GM23338 (cell line): Measurements from ENCODE around the gene KCNMA1.

Source experiments
- CREB1 ChIP-seq: fragments of 250-450 bp; sonication (Bioruptor Pico); IDR thresholded peaks from 2 replicates; pipeline ENCODE4 v1.5.0; 2020; ENCODE audit warnings: low read depth, mild to moderate bottlenecking, moderate library complexity
- EZH2 ChIP-seq: fragments of 200-600 bp; sonication (generic); IDR thresholded peaks from one replicate; pipeline ENCODE4 v1.8.0; 2017; ENCODE audit warnings: antibody characterized with exemption, mild to moderate bottlenecking, low read depth; ENCODE audit not compliant: unreplicated experiment
- EZH2phosphoT487 ChIP-seq: fragments of 200-600 bp; sonication (generic); IDR thresholded peaks from one replicate; pipeline ENCODE4 v1.8.1; 2018; ENCODE audit warnings: antibody characterized with exemption; ENCODE audit not compliant: unreplicated experiment
- JUNB ChIP-seq: IDR thresholded peaks from one replicate; pipeline ENCODE4 v1.6.1; 2016; ENCODE audit warnings: antibody characterized with exemption; ENCODE audit not compliant: unreplicated experiment
- NANOG ChIP-seq: IDR thresholded peaks from 2 replicates; pipeline ENCODE4 v1.6.1; 2016; ENCODE audit warnings: antibody characterized with exemption, borderline replicate concordance
- POLR2AphosphoS5 ChIP-seq: IDR thresholded peaks from 2 replicates; pipeline ENCODE4 v1.6.1; 2016; ENCODE audit warnings: antibody characterized with exemption, low read depth
- STAT1 ChIP-seq: IDR thresholded peaks from one replicate; pipeline ENCODE4 v1.6.1; 2016; ENCODE audit warnings: antibody characterized with exemption; ENCODE audit not compliant: unreplicated experiment
- ZNF331 ChIP-seq: fragments of 250-450 bp; sonication (Bioruptor Pico); IDR thresholded peaks from 2 replicates; pipeline ENCODE4 v1.5.0; 2020; ENCODE audit warnings: low read depth, mild to moderate bottlenecking, moderate library complexity
- TF ChIP-seq, protein P1 (sequence below), 2 experiments: fragments of 200-600 bp in 1 of 2; sonication (generic) in 1 of 2; conservative IDR thresholded peaks; 2 replicates each; pipeline versions ENCODE4 v1.5.1 to v1.6.1; 2016 to 2017; ENCODE audit warnings: antibody characterized with exemption in 2 of 2, low read depth in 2 of 2, mild to moderate bottlenecking in 2 of 2, moderate library complexity in 1 of 2
- TF ChIP-seq, protein P2 (sequence below): IDR thresholded peaks from one replicate; pipeline ENCODE4 v1.6.1; 2018; ENCODE audit warnings: antibody characterized with exemption; ENCODE audit not compliant: unreplicated experiment
- TF ChIP-seq, protein P3 (sequence below): fragments of 250-450 bp; sonication (Bioruptor Pico); IDR thresholded peaks from 2 replicates; pipeline ENCODE4 v1.5.0; 2020; ENCODE audit warnings: mild to moderate bottlenecking, moderate library complexity
- TF ChIP-seq, protein P4 (sequence below): IDR thresholded peaks from 2 replicates; pipeline ENCODE4 v1.6.1; 2016; ENCODE audit warnings: antibody characterized with exemption

DNA sequence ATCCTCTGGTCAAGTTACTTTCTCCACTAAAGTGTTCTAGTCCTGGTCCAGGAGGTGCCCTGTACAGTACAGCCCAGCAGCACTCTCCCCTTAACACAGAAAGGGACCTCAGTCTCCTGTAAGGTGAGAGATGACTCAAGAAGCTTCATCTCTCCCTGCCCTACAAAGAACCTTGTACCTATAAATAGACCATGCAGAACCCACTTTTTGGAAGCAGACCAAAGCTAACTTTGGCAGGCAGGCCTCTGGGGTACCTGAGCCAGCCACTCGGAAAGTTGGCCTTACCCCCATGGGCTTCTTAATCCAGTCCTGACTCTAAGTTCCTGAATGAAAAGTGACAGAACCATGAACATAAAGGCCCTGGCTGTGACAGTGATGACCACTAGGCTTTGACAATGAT, 454.8 kb downstream of the KCNMA1 start:
- TF ChIP-seq, protein P1, sequence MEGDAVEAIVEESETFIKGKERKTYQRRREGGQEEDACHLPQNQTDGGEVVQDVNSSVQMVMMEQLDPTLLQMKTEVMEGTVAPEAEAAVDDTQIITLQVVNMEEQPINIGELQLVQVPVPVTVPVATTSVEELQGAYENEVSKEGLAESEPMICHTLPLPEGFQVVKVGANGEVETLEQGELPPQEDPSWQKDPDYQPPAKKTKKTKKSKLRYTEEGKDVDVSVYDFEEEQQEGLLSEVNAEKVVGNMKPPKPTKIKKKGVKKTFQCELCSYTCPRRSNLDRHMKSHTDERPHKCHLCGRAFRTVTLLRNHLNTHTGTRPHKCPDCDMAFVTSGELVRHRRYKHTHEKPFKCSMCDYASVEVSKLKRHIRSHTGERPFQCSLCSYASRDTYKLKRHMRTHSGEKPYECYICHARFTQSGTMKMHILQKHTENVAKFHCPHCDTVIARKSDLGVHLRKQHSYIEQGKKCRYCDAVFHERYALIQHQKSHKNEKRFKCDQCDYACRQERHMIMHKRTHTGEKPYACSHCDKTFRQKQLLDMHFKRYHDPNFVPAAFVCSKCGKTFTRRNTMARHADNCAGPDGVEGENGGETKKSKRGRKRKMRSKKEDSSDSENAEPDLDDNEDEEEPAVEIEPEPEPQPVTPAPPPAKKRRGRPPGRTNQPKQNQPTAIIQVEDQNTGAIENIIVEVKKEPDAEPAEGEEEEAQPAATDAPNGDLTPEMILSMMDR (conservative IDR thresholded peaks at IDR 0.05; ENCODE audit: low read depth in 2 of 2) = no peak
- TF ChIP-seq EZH2phosphoT487 = no peak
- no peak for TF ChIP-seq ZNF331 (CRISPR knock-in tag)
- no peak for TF ChIP-seq EZH2
- TF ChIP-seq, protein P2, sequence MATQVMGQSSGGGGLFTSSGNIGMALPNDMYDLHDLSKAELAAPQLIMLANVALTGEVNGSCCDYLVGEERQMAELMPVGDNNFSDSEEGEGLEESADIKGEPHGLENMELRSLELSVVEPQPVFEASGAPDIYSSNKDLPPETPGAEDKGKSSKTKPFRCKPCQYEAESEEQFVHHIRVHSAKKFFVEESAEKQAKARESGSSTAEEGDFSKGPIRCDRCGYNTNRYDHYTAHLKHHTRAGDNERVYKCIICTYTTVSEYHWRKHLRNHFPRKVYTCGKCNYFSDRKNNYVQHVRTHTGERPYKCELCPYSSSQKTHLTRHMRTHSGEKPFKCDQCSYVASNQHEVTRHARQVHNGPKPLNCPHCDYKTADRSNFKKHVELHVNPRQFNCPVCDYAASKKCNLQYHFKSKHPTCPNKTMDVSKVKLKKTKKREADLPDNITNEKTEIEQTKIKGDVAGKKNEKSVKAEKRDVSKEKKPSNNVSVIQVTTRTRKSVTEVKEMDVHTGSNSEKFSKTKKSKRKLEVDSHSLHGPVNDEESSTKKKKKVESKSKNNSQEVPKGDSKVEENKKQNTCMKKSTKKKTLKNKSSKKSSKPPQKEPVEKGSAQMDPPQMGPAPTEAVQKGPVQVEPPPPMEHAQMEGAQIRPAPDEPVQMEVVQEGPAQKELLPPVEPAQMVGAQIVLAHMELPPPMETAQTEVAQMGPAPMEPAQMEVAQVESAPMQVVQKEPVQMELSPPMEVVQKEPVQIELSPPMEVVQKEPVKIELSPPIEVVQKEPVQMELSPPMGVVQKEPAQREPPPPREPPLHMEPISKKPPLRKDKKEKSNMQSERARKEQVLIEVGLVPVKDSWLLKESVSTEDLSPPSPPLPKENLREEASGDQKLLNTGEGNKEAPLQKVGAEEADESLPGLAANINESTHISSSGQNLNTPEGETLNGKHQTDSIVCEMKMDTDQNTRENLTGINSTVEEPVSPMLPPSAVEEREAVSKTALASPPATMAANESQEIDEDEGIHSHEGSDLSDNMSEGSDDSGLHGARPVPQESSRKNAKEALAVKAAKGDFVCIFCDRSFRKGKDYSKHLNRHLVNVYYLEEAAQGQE = no peak
- TF ChIP-seq, protein P3, sequence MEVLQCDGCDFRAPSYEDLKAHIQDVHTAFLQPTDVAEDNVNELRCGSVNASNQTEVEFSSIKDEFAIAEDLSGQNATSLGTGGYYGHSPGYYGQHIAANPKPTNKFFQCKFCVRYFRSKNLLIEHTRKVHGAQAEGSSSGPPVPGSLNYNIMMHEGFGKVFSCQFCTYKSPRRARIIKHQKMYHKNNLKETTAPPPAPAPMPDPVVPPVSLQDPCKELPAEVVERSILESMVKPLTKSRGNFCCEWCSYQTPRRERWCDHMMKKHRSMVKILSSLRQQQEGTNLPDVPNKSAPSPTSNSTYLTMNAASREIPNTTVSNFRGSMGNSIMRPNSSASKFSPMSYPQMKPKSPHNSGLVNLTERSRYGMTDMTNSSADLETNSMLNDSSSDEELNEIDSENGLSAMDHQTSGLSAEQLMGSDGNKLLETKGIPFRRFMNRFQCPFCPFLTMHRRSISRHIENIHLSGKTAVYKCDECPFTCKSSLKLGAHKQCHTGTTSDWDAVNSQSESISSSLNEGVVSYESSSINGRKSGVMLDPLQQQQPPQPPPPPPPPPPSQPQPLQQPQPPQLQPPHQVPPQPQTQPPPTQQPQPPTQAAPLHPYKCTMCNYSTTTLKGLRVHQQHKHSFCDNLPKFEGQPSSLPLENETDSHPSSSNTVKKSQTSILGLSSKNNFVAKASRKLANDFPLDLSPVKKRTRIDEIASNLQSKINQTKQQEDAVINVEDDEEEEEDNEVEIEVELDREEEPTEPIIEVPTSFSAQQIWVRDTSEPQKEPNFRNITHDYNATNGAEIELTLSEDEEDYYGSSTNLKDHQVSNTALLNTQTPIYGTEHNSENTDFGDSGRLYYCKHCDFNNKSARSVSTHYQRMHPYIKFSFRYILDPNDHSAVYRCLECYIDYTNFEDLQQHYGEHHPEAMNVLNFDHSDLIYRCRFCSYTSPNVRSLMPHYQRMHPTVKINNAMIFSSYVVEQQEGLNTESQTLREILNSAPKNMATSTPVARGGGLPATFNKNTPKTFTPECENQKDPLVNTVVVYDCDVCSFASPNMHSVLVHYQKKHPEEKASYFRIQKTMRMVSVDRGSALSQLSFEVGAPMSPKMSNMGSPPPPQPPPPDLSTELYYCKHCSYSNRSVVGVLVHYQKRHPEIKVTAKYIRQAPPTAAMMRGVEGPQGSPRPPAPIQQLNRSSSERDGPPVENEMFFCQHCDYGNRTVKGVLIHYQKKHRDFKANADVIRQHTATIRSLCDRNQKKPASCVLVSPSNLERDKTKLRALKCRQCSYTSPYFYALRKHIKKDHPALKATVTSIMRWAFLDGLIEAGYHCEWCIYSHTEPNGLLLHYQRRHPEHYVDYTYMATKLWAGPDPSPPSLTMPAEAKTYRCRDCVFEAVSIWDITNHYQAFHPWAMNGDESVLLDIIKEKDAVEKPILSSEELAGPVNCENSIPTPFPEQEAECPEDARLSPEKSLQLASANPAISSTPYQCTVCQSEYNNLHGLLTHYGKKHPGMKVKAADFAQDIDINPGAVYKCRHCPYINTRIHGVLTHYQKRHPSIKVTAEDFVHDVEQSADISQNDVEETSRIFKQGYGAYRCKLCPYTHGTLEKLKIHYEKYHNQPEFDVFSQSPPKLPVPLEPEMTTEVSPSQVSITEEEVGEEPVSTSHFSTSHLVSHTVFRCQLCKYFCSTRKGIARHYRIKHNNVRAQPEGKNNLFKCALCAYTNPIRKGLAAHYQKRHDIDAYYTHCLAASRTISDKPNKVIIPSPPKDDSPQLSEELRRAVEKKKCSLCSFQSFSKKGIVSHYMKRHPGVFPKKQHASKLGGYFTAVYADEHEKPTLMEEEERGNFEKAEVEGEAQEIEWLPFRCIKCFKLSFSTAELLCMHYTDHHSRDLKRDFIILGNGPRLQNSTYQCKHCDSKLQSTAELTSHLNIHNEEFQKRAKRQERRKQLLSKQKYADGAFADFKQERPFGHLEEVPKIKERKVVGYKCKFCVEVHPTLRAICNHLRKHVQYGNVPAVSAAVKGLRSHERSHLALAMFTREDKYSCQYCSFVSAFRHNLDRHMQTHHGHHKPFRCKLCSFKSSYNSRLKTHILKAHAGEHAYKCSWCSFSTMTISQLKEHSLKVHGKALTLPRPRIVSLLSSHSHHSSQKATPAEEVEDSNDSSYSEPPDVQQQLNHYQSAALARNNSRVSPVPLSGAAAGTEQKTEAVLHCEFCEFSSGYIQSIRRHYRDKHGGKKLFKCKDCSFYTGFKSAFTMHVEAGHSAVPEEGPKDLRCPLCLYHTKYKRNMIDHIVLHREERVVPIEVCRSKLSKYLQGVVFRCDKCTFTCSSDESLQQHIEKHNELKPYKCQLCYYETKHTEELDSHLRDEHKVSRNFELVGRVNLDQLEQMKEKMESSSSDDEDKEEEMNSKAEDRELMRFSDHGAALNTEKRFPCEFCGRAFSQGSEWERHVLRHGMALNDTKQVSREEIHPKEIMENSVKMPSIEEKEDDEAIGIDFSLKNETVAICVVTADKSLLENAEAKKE (CRISPR knock-in tag) = no peak
- TF ChIP-seq STAT1 = no peak
- no peak for TF ChIP-seq CREB1 (CRISPR knock-in tag)
- TF ChIP-seq POLR2AphosphoS5 = no peak
- TF ChIP-seq, protein P4, sequence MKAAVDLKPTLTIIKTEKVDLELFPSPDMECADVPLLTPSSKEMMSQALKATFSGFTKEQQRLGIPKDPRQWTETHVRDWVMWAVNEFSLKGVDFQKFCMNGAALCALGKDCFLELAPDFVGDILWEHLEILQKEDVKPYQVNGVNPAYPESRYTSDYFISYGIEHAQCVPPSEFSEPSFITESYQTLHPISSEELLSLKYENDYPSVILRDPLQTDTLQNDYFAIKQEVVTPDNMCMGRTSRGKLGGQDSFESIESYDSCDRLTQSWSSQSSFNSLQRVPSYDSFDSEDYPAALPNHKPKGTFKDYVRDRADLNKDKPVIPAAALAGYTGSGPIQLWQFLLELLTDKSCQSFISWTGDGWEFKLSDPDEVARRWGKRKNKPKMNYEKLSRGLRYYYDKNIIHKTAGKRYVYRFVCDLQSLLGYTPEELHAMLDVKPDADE = no peak
- no peak for TF ChIP-seq NANOG
- TF ChIP-seq JUNB = no peak
